B cell (primary cell): ENCODE results near the gene ARMC5. TPM values are rescaled to one million over a fixed set of nuclear protein-coding genes. Genes with fewer than 3 reads are reported as not detected.

Experiments used
- ATAC-seq: fragments of 200-7000 bp; cut with Tn5 transposase; one replicate; pipeline ENCODE4 v1.10.0; 2021; ENCODE audit warnings: low read depth, mild to moderate bottlenecking, moderate number of reproducible peaks, moderate library complexity
- CTCF ChIA-PET: fragments of 350-600 bp; sonication (Branson Sonifier 250); formaldehyde crosslinking; loops from one replicate; lab custom pipeline; 2021; ENCODE audit warnings: antibody characterized with exemption, inconsistent platforms; lab: Charles Lee
- POLR2A ChIA-PET: fragments of 350-600 bp; sonication (Branson Sonifier 250); formaldehyde crosslinking; loops from one replicate; lab custom pipeline; 2021; ENCODE audit warnings: antibody characterized with exemption; lab: Charles Lee
- DNase-seq: peaks from one replicate; pipeline ENCODE4 v3.0.0; 2013
- H2AFZ ChIP-seq: 2 replicates; pipeline ENCODE4 v1.6.1; 2012; ENCODE audit warnings: mild to moderate bottlenecking, low read depth, low read length; ENCODE audit not compliant: insufficient read depth, poor library complexity, severe bottlenecking
- H3K27ac ChIP-seq, 2 donors: 1 replicate in 1 of 2; 2 replicates in 1 of 2; pipeline ENCODE4 v1.5.1; 2012 to 2013; ENCODE audit warnings: low read length in 2 of 2, mild to moderate bottlenecking in 2 of 2, moderate library complexity in 1 of 2
- H3K27me3 ChIP-seq, 4 experiments: fragments of 200-600 bp in 1 of 4; sonication (generic) in 1 of 4; replicated peaks in 1 of 4; 1 replicate in 2 of 4; 2 replicates in 2 of 4; pipeline versions ENCODE4 v1.6.1 to v1.7.0; 2013 to 2016; ENCODE audit warnings: low read length in 3 of 4, mild to moderate bottlenecking in 2 of 4, mixed read lengths in 1 of 4, moderate library complexity in 1 of 4; ENCODE audit not compliant: insufficient read depth in 4 of 4, control insufficient read depth in 3 of 4; ENCODE audit errors: control extremely low read depth in 1 of 4
- H3K36me3 ChIP-seq, 2 experiments: replicated peaks in 1 of 2; 1 replicate in 1 of 2; 2 replicates in 1 of 2; pipeline versions ENCODE4 v1.6.1 to v1.7.1; 2013; ENCODE audit warnings: low read length in 1 of 2; ENCODE audit not compliant: insufficient read depth in 2 of 2, control insufficient read depth in 1 of 2; ENCODE audit errors: control extremely low read depth in 1 of 2, extremely low read depth in 1 of 2
- H3K4me1 ChIP-seq, 2 donors: fragments of 200-600 bp in 1 of 2; sonication (generic) in 1 of 2; 1 replicate in 1 of 2; 2 replicates in 1 of 2; pipeline versions ENCODE4 v1.5.1 to v1.6.1; 2013 to 2017; ENCODE audit warnings: low read length in 2 of 2; ENCODE audit not compliant: control insufficient read depth in 2 of 2, insufficient read depth in 2 of 2
- H3K4me2 ChIP-seq: replicated peaks from 2 replicates; pipeline ENCODE3; 2012; ENCODE audit warnings: mild to moderate bottlenecking, low read depth, low read length; ENCODE audit not compliant: poor library complexity, severe bottlenecking
- H3K4me3 ChIP-seq, 5 experiments: fragments of 200-600 bp in 1 of 5; sonication (generic) in 1 of 5; 1 replicate in 3 of 5; 2 replicates in 2 of 5; pipeline versions ENCODE4 v1.5.1 to v1.7.0; 2011 to 2016; ENCODE audit warnings: low read length in 4 of 5, mild to moderate bottlenecking in 4 of 5, low read depth in 2 of 5, control low read depth in 1 of 5, moderate library complexity in 1 of 5; ENCODE audit not compliant: insufficient read depth in 1 of 5; ENCODE audit errors: control extremely low read depth in 1 of 5, extremely low read depth in 1 of 5
- H3K79me2 ChIP-seq: fragments of 200-600 bp; sonication (generic); one replicate; pipeline ENCODE4 v1.6.0; 2016; ENCODE audit warnings: low read length; ENCODE audit not compliant: control insufficient read depth, insufficient read depth
- H3K9ac ChIP-seq: fragments of 200-600 bp; sonication (generic); 2 replicates; pipeline ENCODE4 v1.6.1; 2017; ENCODE audit warnings: mild to moderate bottlenecking, low read length, moderate library complexity
- H3K9me3 ChIP-seq, 3 donors: one replicate each; pipeline versions ENCODE4 v1.6.1 to v1.7.1; 2013; ENCODE audit warnings: low read length in 2 of 3; ENCODE audit not compliant: control insufficient read depth in 2 of 3, insufficient read depth in 1 of 3; ENCODE audit errors: control extremely low read depth in 1 of 3
- H4K20me1 ChIP-seq: 2 replicates; pipeline ENCODE4 v1.6.0; 2012; ENCODE audit warnings: mild to moderate bottlenecking, low read length; ENCODE audit not compliant: insufficient read depth, control insufficient read depth, poor library complexity, severe bottlenecking
- H3K27ac Mint-ChIP-seq: one replicate; pipeline ENCODE4 v1.8.0; 2021; ENCODE audit warnings: mixed read lengths
- H3K27me3 Mint-ChIP-seq: one replicate; pipeline ENCODE4 v1.8.0; 2021; ENCODE audit warnings: mixed read lengths
- H3K4me1 Mint-ChIP-seq: one replicate; pipeline ENCODE4 v1.8.0; 2021; ENCODE audit warnings: mixed read lengths
- H3K4me3 Mint-ChIP-seq: one replicate; pipeline ENCODE4 v1.8.0; 2021; ENCODE audit warnings: mixed read lengths
- H3K9me3 Mint-ChIP-seq: one replicate; pipeline ENCODE4 v1.8.0; 2022; ENCODE audit warnings: mixed read lengths; ENCODE audit not compliant: insufficient read depth
- EZH2 ChIP-seq: IDR thresholded peaks from 2 replicates; pipeline ENCODE4 v1.6.1; 2012; ENCODE audit warnings: borderline replicate concordance, low read depth, mild to moderate bottlenecking, moderate library complexity, low read length; ENCODE audit not compliant: insufficient read depth, poor library complexity, severe bottlenecking
- WGBS: methylation state at CpG from one replicate; pipeline ENCODE4 v1.1.5; 2013; ENCODE audit warnings: missing lambda C conversion rate; ENCODE audit not compliant: insufficient coverage; 5-methylcytosine and 5-hydroxymethylcytosine counted together
- intact Hi-C: fragments of 100-400 bp; cut with micrococcal nuclease; formaldehyde crosslinking; loops from one replicate; pipeline ENCODE4 v1.10.0; 2022
- polyA plus RNA-seq: library from polyadenylated mRNA; depleted of rRNA; stranded (reverse); fragments of >200 nt; gene quantifications from 2 replicates; pipeline ENCODE4 v1.2.3, GENCODE V29; 2012
- total RNA-seq, 2 donors: library from RNA; stranded (reverse); fragments of 120-200 nt in 1 of 2; gene quantifications; 1 replicate in 1 of 2; 2 replicates in 1 of 2; pipeline versions ENCODE4 v1.2.3 to v1.2.4, GENCODE V29; 2013 to 2022
- TF ChIP-seq, protein P1 (sequence below): fragments of 200-600 bp; IDR thresholded peaks from one replicate; pipeline ENCODE4 v1.8.0; 2022; ENCODE audit warnings: antibody characterized with exemption, mild to moderate bottlenecking

Gene ARMC5
- total and polyA plus RNA-seq, 2 donors (not counting 1 experiment from before 2014, with no cell fraction given) = 11.7 to 15.4 TPM

DNA sequence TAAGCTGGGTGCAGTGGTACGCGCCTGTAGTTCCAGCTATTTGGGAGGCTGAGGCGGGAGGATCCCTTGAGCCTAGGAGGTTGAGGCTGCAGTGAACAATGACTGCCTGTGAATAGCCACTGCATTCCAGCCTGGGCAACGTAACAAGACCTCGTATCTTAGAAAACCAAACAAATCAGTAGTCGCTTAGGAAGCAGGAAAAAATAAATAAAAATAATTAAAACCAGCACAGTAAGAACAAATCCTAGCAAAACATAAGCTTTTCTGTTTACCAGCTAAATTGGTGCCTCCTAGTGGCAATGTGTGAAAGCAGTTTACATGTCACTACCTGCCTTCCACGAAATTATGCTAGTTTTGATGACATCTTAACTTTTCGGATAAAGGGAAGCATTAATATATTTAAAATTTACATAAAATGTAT lies 1.3 kb downstream of the ARMC5 start:
- no peak overlapping the region for H3K4me3 ChIP-seq
- 89% methylated on average over 3 of the region's 8 CpGs for WGBS
- intact Hi-C loops = loop anchor here (1.0 kb wide), 2 partner anchors 16 to 27 kb away; no protein-coding TSS in a partner anchor
- TF ChIP-seq, protein P1, sequence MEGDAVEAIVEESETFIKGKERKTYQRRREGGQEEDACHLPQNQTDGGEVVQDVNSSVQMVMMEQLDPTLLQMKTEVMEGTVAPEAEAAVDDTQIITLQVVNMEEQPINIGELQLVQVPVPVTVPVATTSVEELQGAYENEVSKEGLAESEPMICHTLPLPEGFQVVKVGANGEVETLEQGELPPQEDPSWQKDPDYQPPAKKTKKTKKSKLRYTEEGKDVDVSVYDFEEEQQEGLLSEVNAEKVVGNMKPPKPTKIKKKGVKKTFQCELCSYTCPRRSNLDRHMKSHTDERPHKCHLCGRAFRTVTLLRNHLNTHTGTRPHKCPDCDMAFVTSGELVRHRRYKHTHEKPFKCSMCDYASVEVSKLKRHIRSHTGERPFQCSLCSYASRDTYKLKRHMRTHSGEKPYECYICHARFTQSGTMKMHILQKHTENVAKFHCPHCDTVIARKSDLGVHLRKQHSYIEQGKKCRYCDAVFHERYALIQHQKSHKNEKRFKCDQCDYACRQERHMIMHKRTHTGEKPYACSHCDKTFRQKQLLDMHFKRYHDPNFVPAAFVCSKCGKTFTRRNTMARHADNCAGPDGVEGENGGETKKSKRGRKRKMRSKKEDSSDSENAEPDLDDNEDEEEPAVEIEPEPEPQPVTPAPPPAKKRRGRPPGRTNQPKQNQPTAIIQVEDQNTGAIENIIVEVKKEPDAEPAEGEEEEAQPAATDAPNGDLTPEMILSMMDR = peak; percentile 82
- TF ChIP-seq EZH2 = no peak
- no peaks in the 10 kb centered on the region for H3K9me3 ChIP-seq
- H3K4me1 Mint-ChIP-seq = peaks cover 43% of the 10 kb centered on the region
- POLR2A ChIA-PET = interaction anchor here (1.3 to 1.6 kb wide), 2 partner anchors 10 to 413 kb away, joined by 4 to 5 read pairs; partner anchors contain the start of gene ZNF267
- CTCF ChIA-PET = interaction anchor here (0.6 to 7.2 kb wide), 22 partner anchors 8 to 476 kb away, joined by 3 to 43 read pairs (median 4); partner anchors contain the start of genes FUS, HSD3B7, RUSF1 and TGFB1I1
- H3K36me3 ChIP-seq = peaks cover 0 to 18% of the 10 kb centered on the region in 2 experiments
- no peak overlapping the region for H2AFZ ChIP-seq
- H3K9ac ChIP-seq = peak overlapping the region; percentile 67
- ATAC-seq (no peak), DNase-seq (peak; percentile 57)
- H4K20me1 ChIP-seq = peaks cover 19% of the 10 kb centered on the region
- no peaks in the 10 kb centered on the region for H3K9me3 Mint-ChIP-seq
- H3K27ac ChIP-seq = no peak overlapping the region
- H3K4me3 Mint-ChIP-seq = peak overlapping the region; percentile 94
- H3K27me3 ChIP-seq = no peaks in the 10 kb centered on the region
- peaks cover 16% of the 10 kb centered on the region for H3K79me2 ChIP-seq
- peak overlapping the region; percentile 95 for H3K4me2 ChIP-seq
- peaks cover 25 to 37% of the 10 kb centered on the region in 2 donors for H3K4me1 ChIP-seq
- peak overlapping the region; percentile 100 for H3K27ac Mint-ChIP-seq
- H3K27me3 Mint-ChIP-seq = no peaks in the 10 kb centered on the region

DNA sequence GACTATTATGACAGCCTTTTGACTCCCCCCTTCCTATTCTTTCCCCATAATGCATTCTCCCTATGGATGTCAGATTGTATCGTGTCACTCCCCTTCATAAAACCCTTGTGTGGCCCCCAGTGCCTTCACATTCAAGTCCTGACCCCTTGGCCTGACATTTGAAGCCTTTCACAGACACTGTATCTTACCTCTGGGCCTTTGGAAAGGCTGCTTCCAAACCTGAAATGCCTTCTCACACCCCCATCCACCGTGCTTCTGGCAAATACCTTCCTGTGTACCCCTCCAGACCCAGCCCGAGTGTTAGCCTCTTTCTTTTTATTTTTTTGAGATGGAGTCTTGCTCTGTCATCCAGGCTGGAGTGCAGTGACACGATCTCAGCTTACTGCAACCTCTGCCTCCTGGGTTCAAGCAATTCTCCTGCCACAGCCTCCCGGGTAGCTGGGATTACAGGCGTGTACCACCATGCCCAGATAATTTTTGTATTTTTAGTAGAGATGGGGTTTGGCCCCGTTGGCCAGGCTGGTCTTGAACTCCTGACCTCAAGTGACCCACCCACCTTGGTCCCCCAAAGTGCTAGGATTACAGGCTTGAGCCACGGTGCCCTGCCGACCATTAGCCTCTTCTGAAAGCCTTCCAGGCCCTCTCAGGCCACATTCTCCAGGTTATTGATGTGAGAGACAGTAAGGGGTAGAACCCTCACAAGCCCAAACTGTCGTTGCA lies 2.1 kb downstream of the ARMC5 start:
- Mint-ChIP-seq H3K27ac (no peak overlapping the region), H3K4me1 (peaks cover 39% of the 10 kb centered on the region), H3K9me3 (no peaks in the 10 kb centered on the region), H3K4me3 (peak overlapping the region; percentile 94), H3K27me3 (no peaks in the 10 kb centered on the region)
- H4K20me1 ChIP-seq = peaks cover 15% of the 10 kb centered on the region
- H3K9me3 ChIP-seq = no peaks in the 10 kb centered on the region
- H3K79me2 ChIP-seq = peaks cover 16% of the 10 kb centered on the region
- TF ChIP-seq EZH2 = no peak
- TF ChIP-seq, protein P1 = no peak
- H3K4me3 ChIP-seq = no peak overlapping the region
- peaks cover 20 to 33% of the 10 kb centered on the region in 2 donors for H3K4me1 ChIP-seq
- no peak for ATAC-seq
- H2AFZ ChIP-seq = no peak overlapping the region
- DNase-seq = no peak
- H3K27ac ChIP-seq = no peak overlapping the region
- CTCF ChIA-PET = interaction anchor here (0.6 to 7.2 kb wide), 20 partner anchors 9 to 463 kb away, joined by 3 to 43 read pairs (median 4); partner anchors contain the start of genes FUS, RUSF1, TGFB1I1 and ZNF267
- no peak overlapping the region for H3K4me2 ChIP-seq
- 96% methylated on average over 3 of the region's 10 CpGs for WGBS
- POLR2A ChIA-PET = no interaction called here
- H3K36me3 ChIP-seq = peaks cover 0 to 18% of the 10 kb centered on the region in 2 experiments
- intact Hi-C loops = no loop called here
- no peaks in the 10 kb centered on the region for H3K27me3 ChIP-seq
- no peak overlapping the region for H3K9ac ChIP-seq
